Calu3 (cell line): ENCODE results near the gene TRIM65. TPM values are rescaled to one million over a fixed set of nuclear protein-coding genes. Genes with fewer than 3 reads are reported as not detected.

Source experiments
- Bru-seq: library from RNA; stranded (reverse); fragments of 400-500 nt; gene quantifications from one replicate; lab custom pipeline; 2021; lab: Mats Ljungman, UMichigan
- BruChase-seq, 2 experiments: library from RNA; stranded (reverse); fragments of 400-500 nt; gene quantifications; one replicate each; lab custom pipeline; 2021; lab: Mats Ljungman, UMichigan
- BruUV-seq: library from RNA; stranded (reverse); fragments of 400-500 nt; replicated peaks from 2 replicates; lab custom pipeline; 2021; lab: Mats Ljungman, UMichigan
- CTCF ChIA-PET: fragments of 300-600 bp; sonication (Branson Sonifier 250); formaldehyde crosslinking; loops from one replicate; lab custom pipeline; 2022; ENCODE audit warnings: antibody characterized with exemption; lab: Charles Lee
- DNase-seq: peaks from one replicate; pipeline ENCODE4 v3.0.0; 2022
- H3K27ac Mint-ChIP-seq: one replicate; pipeline ENCODE4 v1.8.0; 2022; ENCODE audit warnings: mixed read lengths; ENCODE audit not compliant: unreplicated experiment
- H3K27me3 Mint-ChIP-seq: one replicate; pipeline ENCODE4 v1.8.0; 2022; ENCODE audit warnings: mixed read lengths; ENCODE audit not compliant: unreplicated experiment
- H3K36me3 Mint-ChIP-seq: one replicate; pipeline ENCODE4 v1.8.0; 2022; ENCODE audit warnings: mild to moderate bottlenecking, moderate library complexity, mixed read lengths; ENCODE audit not compliant: insufficient read depth, unreplicated experiment
- H3K4me1 Mint-ChIP-seq: one replicate; pipeline ENCODE4 v1.8.0; 2022; ENCODE audit warnings: mild to moderate bottlenecking, low read depth, mixed read lengths; ENCODE audit not compliant: unreplicated experiment
- H3K4me3 Mint-ChIP-seq: one replicate; pipeline ENCODE4 v1.8.0; 2022; ENCODE audit warnings: mild to moderate bottlenecking, low read depth, moderate library complexity, mixed read lengths; ENCODE audit not compliant: unreplicated experiment
- H3K9me3 Mint-ChIP-seq: one replicate; pipeline ENCODE4 v1.8.0; 2022; ENCODE audit warnings: low read depth, mixed read lengths; ENCODE audit not compliant: unreplicated experiment
- intact Hi-C: fragments of 100-400 bp; cut with micrococcal nuclease; formaldehyde crosslinking; loops from one replicate; pipeline ENCODE4 v1.10.0; 2022; ENCODE audit not compliant: unreplicated experiment
- long read RNA-seq: library from polyadenylated mRNA; stranded (forward); transcript quantifications from one replicate; pipeline ENCODE4 v2.0.0, GENCODE V29; 2022
- total RNA-seq: library from RNA; stranded (reverse); gene quantifications from 2 replicates; pipeline ENCODE4 v1.2.3, GENCODE V29; 2022
- TF ChIP-seq, protein P1 (sequence below): fragments of 200-600 bp; IDR thresholded peaks from one replicate; pipeline ENCODE4 v1.8.0; 2022; ENCODE audit warnings: antibody characterized with exemption; ENCODE audit not compliant: unreplicated experiment

The TRIM65 gene, protein sequence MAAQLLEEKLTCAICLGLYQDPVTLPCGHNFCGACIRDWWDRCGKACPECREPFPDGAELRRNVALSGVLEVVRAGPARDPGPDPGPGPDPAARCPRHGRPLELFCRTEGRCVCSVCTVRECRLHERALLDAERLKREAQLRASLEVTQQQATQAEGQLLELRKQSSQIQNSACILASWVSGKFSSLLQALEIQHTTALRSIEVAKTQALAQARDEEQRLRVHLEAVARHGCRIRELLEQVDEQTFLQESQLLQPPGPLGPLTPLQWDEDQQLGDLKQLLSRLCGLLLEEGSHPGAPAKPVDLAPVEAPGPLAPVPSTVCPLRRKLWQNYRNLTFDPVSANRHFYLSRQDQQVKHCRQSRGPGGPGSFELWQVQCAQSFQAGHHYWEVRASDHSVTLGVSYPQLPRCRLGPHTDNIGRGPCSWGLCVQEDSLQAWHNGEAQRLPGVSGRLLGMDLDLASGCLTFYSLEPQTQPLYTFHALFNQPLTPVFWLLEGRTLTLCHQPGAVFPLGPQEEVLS
- 15.4 and 18.9 TPM in 2 replicates for total RNA-seq
- Bru-seq, nascent RNA = percentile 59 among the genes with signal in this experiment
- BruChase-seq, experiment 1, labeled RNA remaining after a 6-hour chase = percentile 73 among the genes with signal in this experiment
- BruChase-seq, experiment 2, labeled RNA remaining after a 2-hour chase = percentile 86 among the genes with signal in this experiment
- long read RNA-seq, partial matches to known transcripts = 1 of 15 reads
- long read RNA-seq, other reads (novel, unspliced or antisense) = 10 of 15 reads

DNA sequence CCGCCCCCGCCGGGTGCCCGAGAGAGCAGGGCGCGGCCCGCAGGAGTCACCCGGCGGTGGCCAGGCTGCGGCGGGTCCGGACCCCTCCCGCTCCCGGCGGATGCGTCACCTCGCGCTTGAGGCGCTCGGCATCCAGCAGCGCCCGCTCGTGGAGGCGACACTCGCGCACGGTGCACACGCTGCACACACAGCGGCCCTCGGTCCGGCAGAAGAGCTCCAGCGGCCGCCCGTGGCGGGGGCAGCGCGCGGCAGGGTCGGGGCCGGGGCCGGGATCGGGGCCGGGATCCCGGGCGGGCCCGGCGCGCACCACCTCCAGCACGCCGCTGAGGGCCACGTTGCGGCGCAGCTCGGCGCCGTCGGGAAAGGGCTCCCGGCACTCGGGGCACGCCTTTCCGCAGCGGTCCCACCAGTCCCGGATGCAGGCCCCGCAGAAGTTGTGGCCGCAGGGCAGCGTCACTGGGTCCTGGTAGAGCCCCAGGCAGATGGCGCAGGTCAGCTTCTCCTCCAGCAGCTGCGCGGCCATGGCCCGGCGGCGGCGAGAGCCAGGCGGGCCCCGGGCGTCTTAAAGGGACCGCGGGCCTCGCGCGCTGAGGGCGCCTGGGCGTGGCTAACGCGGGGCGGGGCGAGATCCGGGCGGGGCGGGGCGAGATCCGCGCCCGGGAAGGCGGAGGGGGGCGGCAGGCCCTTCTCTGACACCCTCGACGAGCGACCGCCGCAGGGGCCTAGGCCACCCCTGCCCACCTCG is at the start of gene TRIM65:
Gene TRIM65, minus strand, starts transcription at position 537 of the 745 bp plus-strand sequence. Its CDS starts 14 bp downstream, at position 523.
- Mint-ChIP-seq H3K4me1 (peaks cover 12% of the 10 kb centered on the region), H3K36me3 (peaks cover 49% of the 10 kb centered on the region), H3K9me3 (no peaks in the 10 kb centered on the region), H3K27me3 (no peaks in the 10 kb centered on the region), H3K27ac (peak within 1 kb of the TSS; percentile 22), H3K4me3 (peak within 1 kb of the TSS; percentile 65)
- peak; percentile 74 for DNase-seq
- TF ChIP-seq, protein P1, sequence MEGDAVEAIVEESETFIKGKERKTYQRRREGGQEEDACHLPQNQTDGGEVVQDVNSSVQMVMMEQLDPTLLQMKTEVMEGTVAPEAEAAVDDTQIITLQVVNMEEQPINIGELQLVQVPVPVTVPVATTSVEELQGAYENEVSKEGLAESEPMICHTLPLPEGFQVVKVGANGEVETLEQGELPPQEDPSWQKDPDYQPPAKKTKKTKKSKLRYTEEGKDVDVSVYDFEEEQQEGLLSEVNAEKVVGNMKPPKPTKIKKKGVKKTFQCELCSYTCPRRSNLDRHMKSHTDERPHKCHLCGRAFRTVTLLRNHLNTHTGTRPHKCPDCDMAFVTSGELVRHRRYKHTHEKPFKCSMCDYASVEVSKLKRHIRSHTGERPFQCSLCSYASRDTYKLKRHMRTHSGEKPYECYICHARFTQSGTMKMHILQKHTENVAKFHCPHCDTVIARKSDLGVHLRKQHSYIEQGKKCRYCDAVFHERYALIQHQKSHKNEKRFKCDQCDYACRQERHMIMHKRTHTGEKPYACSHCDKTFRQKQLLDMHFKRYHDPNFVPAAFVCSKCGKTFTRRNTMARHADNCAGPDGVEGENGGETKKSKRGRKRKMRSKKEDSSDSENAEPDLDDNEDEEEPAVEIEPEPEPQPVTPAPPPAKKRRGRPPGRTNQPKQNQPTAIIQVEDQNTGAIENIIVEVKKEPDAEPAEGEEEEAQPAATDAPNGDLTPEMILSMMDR = no peak
- intact Hi-C loops = no loop called here
- no TSS peak for BruUV-seq
- CTCF ChIA-PET = interaction anchor here (0.5 to 2.1 kb wide), 6 partner anchors 21 to 133 kb away, joined by 3 to 9 read pairs (median 4); partner anchors contain the start of gene WBP2

DNA sequence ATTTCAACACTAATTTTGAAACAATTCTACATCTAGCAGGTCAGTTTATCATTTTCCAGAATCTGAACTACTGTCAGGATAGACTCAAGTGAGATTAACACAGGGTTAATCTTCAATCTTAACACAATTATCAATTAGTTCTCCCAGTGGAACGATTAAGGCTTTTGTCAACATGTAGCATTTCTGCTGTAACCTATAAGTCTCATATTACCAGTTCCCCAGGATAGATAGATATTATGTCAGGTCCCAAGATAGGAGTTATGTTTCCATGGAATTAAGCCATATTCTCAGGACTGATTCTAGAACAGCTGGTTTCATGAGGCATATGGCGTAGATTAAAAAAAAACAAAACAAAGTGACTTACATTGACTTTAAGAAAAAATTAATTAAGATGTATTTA is 48.5 kb upstream of the TRIM65 start:
- BruUV-seq = no TSS peak
- DNase-seq = no peak
- CTCF ChIA-PET = interaction anchor here (0.9 kb wide), 1 partner anchor 15 kb away, joined by 3 read pairs; no protein-coding TSS in a partner anchor
- Mint-ChIP-seq H3K27me3 (no peaks in the 10 kb centered on the region), H3K4me1 (no peaks in the 10 kb centered on the region), H3K9me3 (no peaks in the 10 kb centered on the region), H3K36me3 (peaks cover 48% of the 10 kb centered on the region), H3K27ac (no peak overlapping the region), H3K4me3 (no peak overlapping the region)
- intact Hi-C loops = no loop called here
- TF ChIP-seq, protein P1 = no peak

DNA sequence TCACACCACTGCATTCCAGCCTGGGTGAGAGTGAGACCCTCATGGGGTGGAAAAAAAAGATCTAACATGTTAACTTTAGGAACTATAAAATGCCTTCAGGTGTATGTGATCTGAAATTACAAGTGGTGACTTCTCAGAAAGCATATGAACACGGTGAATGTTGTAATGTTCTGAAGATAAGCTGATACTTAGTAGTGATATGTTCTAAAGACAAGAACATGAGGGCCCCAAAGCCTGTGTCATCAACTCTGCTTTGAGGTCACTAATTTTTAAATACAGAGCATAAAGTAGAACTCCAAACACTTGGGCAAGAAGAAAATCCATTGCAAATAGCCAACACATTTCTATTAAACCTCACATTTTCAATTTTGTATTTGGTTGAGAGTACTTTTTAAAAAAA is 46.7 kb upstream of the TRIM65 start:
- CTCF ChIA-PET = interaction anchor here (0.6 kb wide), 1 partner anchor 37 kb away, joined by 3 read pairs; no protein-coding TSS in a partner anchor
- TF ChIP-seq, protein P1 = no peak
- intact Hi-C loops = no loop called here
- H3K4me1 Mint-ChIP-seq = no peaks in the 10 kb centered on the region
- H3K4me3 Mint-ChIP-seq = no peak overlapping the region
- no peak overlapping the region for H3K27ac Mint-ChIP-seq
- BruUV-seq = no TSS peak
- no peak for DNase-seq
- no peaks in the 10 kb centered on the region for H3K27me3 Mint-ChIP-seq
- H3K9me3 Mint-ChIP-seq = no peaks in the 10 kb centered on the region
- H3K36me3 Mint-ChIP-seq = peaks cover 34% of the 10 kb centered on the region

DNA sequence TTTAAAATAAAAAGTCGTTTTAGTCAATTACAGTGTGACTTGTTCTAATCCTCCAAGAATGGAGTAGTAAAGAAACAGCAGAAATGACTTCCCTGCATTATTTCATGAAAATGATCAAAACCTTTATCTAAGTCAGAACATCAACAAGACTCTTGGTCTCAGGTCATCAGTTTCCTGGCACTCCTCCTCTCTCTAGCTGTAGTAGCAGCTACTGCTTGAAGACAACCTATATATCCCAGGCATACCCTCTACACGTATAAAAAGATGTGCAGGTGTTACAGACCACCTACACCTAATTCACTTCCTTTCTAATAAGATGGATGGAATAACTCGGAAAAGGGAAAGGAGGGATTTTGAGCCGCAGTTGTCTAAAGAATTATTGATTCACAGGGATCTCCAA is 45.7 kb upstream of the TRIM65 start:
- CTCF ChIA-PET = no interaction called here
- H3K4me3 Mint-ChIP-seq = no peak overlapping the region
- intact Hi-C loops = no loop called here
- H3K36me3 Mint-ChIP-seq = peaks cover 31% of the 10 kb centered on the region
- H3K27ac Mint-ChIP-seq = no peak overlapping the region
- TF ChIP-seq, protein P1 = no peak
- no peaks in the 10 kb centered on the region for H3K27me3 Mint-ChIP-seq
- H3K4me1 Mint-ChIP-seq = no peaks in the 10 kb centered on the region
- no peaks in the 10 kb centered on the region for H3K9me3 Mint-ChIP-seq
- no TSS peak for BruUV-seq
- DNase-seq = no peak
